MM.1S (cell line): Measurements from ENCODE around the gene EPHA10.

Experiments used
- DNase-seq: peaks from one replicate; pipeline ENCODE4 v3.0.0-alpha.2; 2015
- H2AFZ ChIP-seq: fragments of 300-600 bp; sonication (generic); 2 replicates; pipeline ENCODE4 v1.6.0; 2016; ENCODE audit warnings: antibody characterized with exemption, low read length
- H3F3A ChIP-seq: fragments of 300-600 bp; sonication (generic); 2 replicates; pipeline ENCODE4 v1.6.1; 2016; ENCODE audit warnings: mild to moderate bottlenecking, antibody characterized with exemption, low read length, moderate library complexity, mixed read lengths; ENCODE audit not compliant: insufficient read depth
- H3K27ac ChIP-seq: fragments of 300-600 bp; sonication (generic); 2 replicates; pipeline ENCODE4 v1.5.1; 2016; ENCODE audit warnings: mild to moderate bottlenecking, low read length
- H3K27me3 ChIP-seq: fragments of 300-600 bp; sonication (generic); replicated peaks from 2 replicates; pipeline ENCODE4 v1.6.0; 2016; ENCODE audit warnings: low read length; ENCODE audit not compliant: insufficient read depth
- H3K36me3 ChIP-seq: fragments of 300-600 bp; sonication (generic); replicated peaks from 2 replicates; pipeline ENCODE4 v1.6.1; 2016; ENCODE audit warnings: mild to moderate bottlenecking, low read length, mixed read lengths; ENCODE audit not compliant: insufficient read depth
- H3K4me1 ChIP-seq: fragments of 300-600 bp; sonication (generic); 2 replicates; pipeline ENCODE4 v1.6.1; 2016; ENCODE audit warnings: low read length, mixed read lengths
- H3K4me2 ChIP-seq: fragments of 300-600 bp; sonication (generic); 2 replicates; pipeline ENCODE4 v1.6.0; 2016; ENCODE audit warnings: low read depth, low read length
- H3K4me3 ChIP-seq: fragments of 300-600 bp; sonication (generic); 2 replicates; pipeline ENCODE4 v1.5.1; 2016; ENCODE audit warnings: low read length, mixed read lengths
- H3K79me2 ChIP-seq: fragments of 300-600 bp; sonication (generic); 2 replicates; pipeline ENCODE4 v1.6.1; 2016; ENCODE audit warnings: mixed run types, low read length, mixed read lengths
- H3K9ac ChIP-seq: fragments of 300-600 bp; sonication (generic); 2 replicates; pipeline ENCODE4 v1.6.1; 2016; ENCODE audit warnings: low read length, mixed read lengths
- H3K9me2 ChIP-seq: fragments of 300-600 bp; sonication (generic); replicated peaks from 2 replicates; pipeline ENCODE4 v1.6.1; 2016; ENCODE audit warnings: mild to moderate bottlenecking, low read length, mixed read lengths; ENCODE audit not compliant: insufficient read depth
- H3K9me3 ChIP-seq: fragments of 300-600 bp; sonication (generic); replicated peaks from 2 replicates; pipeline ENCODE4 v1.6.1; 2016; ENCODE audit warnings: mild to moderate bottlenecking, low read length, mixed read lengths; ENCODE audit not compliant: insufficient read depth
- H4K20me1 ChIP-seq: fragments of 300-600 bp; sonication (generic); 2 replicates; pipeline ENCODE4 v1.6.1; 2016; ENCODE audit warnings: mild to moderate bottlenecking, low read length, moderate library complexity, mixed read lengths; ENCODE audit not compliant: insufficient read depth
- CTCF ChIP-seq: fragments of 300-600 bp; sonication (generic); IDR thresholded peaks from 2 replicates; pipeline ENCODE4 v1.5.1; 2016; ENCODE audit warnings: antibody characterized with exemption, low read length, mixed read lengths
- EZH2 ChIP-seq: fragments of 300-600 bp; sonication (generic); optimal IDR thresholded peaks from 2 replicates; pipeline ENCODE3; 2017; ENCODE audit warnings: low read depth, mild to moderate bottlenecking, antibody characterized with exemption, low read length, mixed read lengths
- EZH2phosphoT487 ChIP-seq: fragments of 300-600 bp; sonication (generic); IDR thresholded peaks from 2 replicates; pipeline ENCODE4 v1.6.1; 2018; ENCODE audit warnings: antibody characterized with exemption, low read length

Gene EPHA10

GRCh38 chr1:37746806-37747205 is 18.1 kb downstream of the EPHA10 start:
- H3K4me3 ChIP-seq, result no peak overlapping the region
- no peak overlapping the region for H3K9ac ChIP-seq
- H3K36me3 ChIP-seq, result no peaks in the 10 kb centered on the region
- no peak overlapping the region for H2AFZ ChIP-seq
- no peaks in the 10 kb centered on the region for H3K4me1 ChIP-seq
- H3K9me3 ChIP-seq, result no peaks in the 10 kb centered on the region
- DNase-seq, result no peak
- H3K27me3 ChIP-seq, result no peaks in the 10 kb centered on the region
- H3K79me2 ChIP-seq, result no peaks in the 10 kb centered on the region
- TF ChIP-seq CTCF (no peak), EZH2 (no peak), EZH2phosphoT487 (no peak)
- no peaks in the 10 kb centered on the region for H4K20me1 ChIP-seq
- no peak overlapping the region for H3K27ac ChIP-seq
- no peak overlapping the region for H3K4me2 ChIP-seq
- H3F3A ChIP-seq, result no peaks in the 10 kb centered on the region
- H3K9me2 ChIP-seq, result no peaks in the 10 kb centered on the region

GRCh38 chr1:37741662-37742061 is 23.3 kb downstream of the EPHA10 start:
- no peak overlapping the region for H3K4me3 ChIP-seq
- TF ChIP-seq CTCF (no peak), EZH2phosphoT487 (no peak), EZH2 (no peak)

GRCh38 chr1:37741130-37741529 is 23.8 kb downstream of the EPHA10 start:
- H4K20me1 ChIP-seq, result no peaks in the 10 kb centered on the region
- no peak overlapping the region for H2AFZ ChIP-seq
- peaks cover 11% of the 10 kb centered on the region; the same call in 1 of the 2 replicates for H3K4me1 ChIP-seq
- TF ChIP-seq EZH2phosphoT487, result no peak
- no peak for TF ChIP-seq CTCF
- no peak for TF ChIP-seq EZH2
- H3K36me3 ChIP-seq, result no peaks in the 10 kb centered on the region
- H3K4me2 ChIP-seq, result no peak overlapping the region
- no peaks in the 10 kb centered on the region for H3K9me2 ChIP-seq
- peaks cover 18% of the 10 kb centered on the region for H3F3A ChIP-seq
- H3K9me3 ChIP-seq, result no peaks in the 10 kb centered on the region
- H3K27ac ChIP-seq, result no peak overlapping the region
- H3K79me2 ChIP-seq, result no peaks in the 10 kb centered on the region
- H3K4me3 ChIP-seq, result no peak overlapping the region
- H3K27me3 ChIP-seq, result no peaks in the 10 kb centered on the region
- DNase-seq, result no peak
- no peak overlapping the region for H3K9ac ChIP-seq

More at GRCh38 chr1:37741662-37742061, 23.3 kb downstream of the EPHA10 start:
- Histone ChIP-seq H3K79me2 (no peaks in the 10 kb centered on the region), H3K27ac (no peak overlapping the region), H3K4me2 (no peak overlapping the region), H3K9me3 (no peaks in the 10 kb centered on the region), H3K36me3 (no peaks in the 10 kb centered on the region), H3K27me3 (no peaks in the 10 kb centered on the region), H2AFZ (no peak overlapping the region), H3K9me2 (no peaks in the 10 kb centered on the region), H3F3A (peaks cover 18% of the 10 kb centered on the region), H4K20me1 (no peaks in the 10 kb centered on the region), H3K4me1 (peaks cover 11% of the 10 kb centered on the region; the same call in 1 of the 2 replicates), H3K9ac (no peak overlapping the region)
- DNase-seq, result no peak
